Neural cell (in vitro differentiated cells): ENCODE results near the gene FNBP1. TPM values are rescaled to one million over a fixed set of nuclear protein-coding genes. Genes with fewer than 3 reads are reported as not detected.

Experiments
- H2AFZ ChIP-seq: fragments of 200-600, 300-800 bp; sonication (generic), shearing (Covaris generic); 2 replicates; pipeline ENCODE4 v1.6.0; 2014; ENCODE audit warnings: low read depth, mild to moderate bottlenecking, antibody characterized with exemption, low read length, moderate library complexity
- H3F3A ChIP-seq: fragments of 200-600 bp; shearing (Covaris generic); 2 replicates; pipeline ENCODE4 v1.6.1; 2016; ENCODE audit warnings: mild to moderate bottlenecking, moderate library complexity, mixed read lengths, antibody characterized with exemption, low read length; ENCODE audit not compliant: insufficient read depth, poor library complexity, severe bottlenecking
- H3K27ac ChIP-seq: fragments of 200-600, 300-800 bp; sonication (generic), shearing (Covaris generic); 2 replicates; pipeline ENCODE4 v1.5.1; 2014; ENCODE audit warnings: mild to moderate bottlenecking, low read length, moderate library complexity
- H3K27me3 ChIP-seq: fragments of 300-800, 200-600 bp; sonication (generic), shearing (Covaris generic); 2 replicates; pipeline ENCODE4 v1.6.0; 2014; ENCODE audit warnings: mild to moderate bottlenecking, low read depth, low read length, moderate library complexity; ENCODE audit not compliant: insufficient read depth
- H3K36me3 ChIP-seq: fragments of 300-800, 200-600 bp; sonication (generic), shearing (Covaris generic); 2 replicates; pipeline ENCODE4 v1.5.1; 2014; ENCODE audit warnings: mild to moderate bottlenecking, antibody characterized with exemption, low read length, moderate library complexity; ENCODE audit not compliant: insufficient read depth
- H3K4me2 ChIP-seq: fragments of 300-800, 200-600 bp; sonication (generic), shearing (Covaris generic); 2 replicates; pipeline ENCODE4 v1.6.0; 2014; ENCODE audit warnings: mild to moderate bottlenecking, low read length
- H3K4me3 ChIP-seq: fragments of 300-800, 200-600 bp; sonication (generic), shearing (Covaris generic); 2 replicates; pipeline ENCODE4 v1.5.1; 2014; ENCODE audit warnings: mild to moderate bottlenecking, low read length, moderate library complexity
- H3K79me2 ChIP-seq: fragments of 200-600 bp; shearing (Covaris generic); replicated peaks from 2 replicates; pipeline ENCODE4 v1.6.0; 2014; ENCODE audit warnings: mild to moderate bottlenecking, low read length, moderate library complexity; ENCODE audit not compliant: insufficient read depth
- H3K9ac ChIP-seq: fragments of 300-800, 200-600 bp; sonication (generic), shearing (Covaris generic); 2 replicates; pipeline ENCODE4 v1.6.1; 2016; ENCODE audit warnings: mild to moderate bottlenecking, low read length, mixed read lengths
- H3K9me2 ChIP-seq: fragments of 200-600 bp; shearing (Covaris generic); 2 replicates; pipeline ENCODE4 v1.6.1; 2016; ENCODE audit warnings: mild to moderate bottlenecking, low read length, mixed read lengths; ENCODE audit not compliant: insufficient read depth
- H3K9me3 ChIP-seq: fragments of 200-600, 300-800 bp; sonication (generic), shearing (Covaris generic); 2 replicates; pipeline ENCODE4 v1.6.1; 2016; ENCODE audit warnings: mild to moderate bottlenecking, mixed run types, low read length, moderate library complexity, mixed read lengths
- H4K20me1 ChIP-seq: fragments of 200-600 bp; shearing (Covaris generic); 2 replicates; pipeline ENCODE4 v1.6.1; 2016; ENCODE audit warnings: mild to moderate bottlenecking, mixed run types; ENCODE audit not compliant: insufficient read depth
- CTCF ChIP-seq: fragments of 450-650 bp; IDR thresholded peaks from 2 replicates; pipeline ENCODE4 v1.5.1; 2014; ENCODE audit warnings: antibody characterized with exemption, mild to moderate bottlenecking, moderate library complexity; ENCODE audit not compliant: poor library complexity, severe bottlenecking
- EP300 ChIP-seq: fragments of 450-650 bp; conservative IDR thresholded peaks from 2 replicates; pipeline ENCODE4 v1.6.1; 2014; ENCODE audit warnings: antibody characterized with exemption, mild to moderate bottlenecking, moderate library complexity; ENCODE audit not compliant: poor library complexity, severe bottlenecking
- EZH2 ChIP-seq: fragments of 200-600, 300-800 bp; shearing (Covaris generic), sonication (generic); IDR thresholded peaks from 2 replicates; pipeline ENCODE4 v1.6.1; 2014; ENCODE audit warnings: antibody characterized with exemption, low read length, borderline replicate concordance, mild to moderate bottlenecking; ENCODE audit not compliant: insufficient read depth, poor library complexity, severe bottlenecking
- MXI1 ChIP-seq: fragments of 450-650 bp; conservative IDR thresholded peaks from 2 replicates; pipeline ENCODE4 v1.6.1; 2014; ENCODE audit warnings: antibody characterized with exemption, mild to moderate bottlenecking; ENCODE audit not compliant: poor library complexity, severe bottlenecking
- POLR2AphosphoS5 ChIP-seq: IDR thresholded peaks from 2 replicates; pipeline ENCODE4 v1.6.1; 2012
- RAD21 ChIP-seq: fragments of 450-650 bp; conservative IDR thresholded peaks from 2 replicates; pipeline ENCODE4 v1.6.1; 2014; ENCODE audit warnings: antibody characterized with exemption, mild to moderate bottlenecking, moderate library complexity
- REST ChIP-seq: IDR thresholded peaks from 2 replicates; pipeline ENCODE4 v1.6.1; 2012; ENCODE audit warnings: borderline replicate concordance
- SMC3 ChIP-seq: fragments of 450-650 bp; conservative IDR thresholded peaks from 2 replicates; pipeline ENCODE4 v1.6.1; 2014; ENCODE audit warnings: antibody characterized with exemption, mild to moderate bottlenecking, moderate library complexity; ENCODE audit not compliant: poor library complexity
- TAF1 ChIP-seq: IDR thresholded peaks from 2 replicates; pipeline ENCODE4 v1.6.1; 2012; ENCODE audit warnings: low read depth
- polyA plus RNA-seq: library from polyadenylated mRNA; depleted of rRNA; stranded (reverse); fragments of >200 nt; gene quantifications from 2 replicates; pipeline ENCODE4 v1.2.3, GENCODE V29; 2014

Gene FNBP1
- polyA plus RNA-seq, 1 donor from 2014 or later: 16.6 TPM

DNA sequence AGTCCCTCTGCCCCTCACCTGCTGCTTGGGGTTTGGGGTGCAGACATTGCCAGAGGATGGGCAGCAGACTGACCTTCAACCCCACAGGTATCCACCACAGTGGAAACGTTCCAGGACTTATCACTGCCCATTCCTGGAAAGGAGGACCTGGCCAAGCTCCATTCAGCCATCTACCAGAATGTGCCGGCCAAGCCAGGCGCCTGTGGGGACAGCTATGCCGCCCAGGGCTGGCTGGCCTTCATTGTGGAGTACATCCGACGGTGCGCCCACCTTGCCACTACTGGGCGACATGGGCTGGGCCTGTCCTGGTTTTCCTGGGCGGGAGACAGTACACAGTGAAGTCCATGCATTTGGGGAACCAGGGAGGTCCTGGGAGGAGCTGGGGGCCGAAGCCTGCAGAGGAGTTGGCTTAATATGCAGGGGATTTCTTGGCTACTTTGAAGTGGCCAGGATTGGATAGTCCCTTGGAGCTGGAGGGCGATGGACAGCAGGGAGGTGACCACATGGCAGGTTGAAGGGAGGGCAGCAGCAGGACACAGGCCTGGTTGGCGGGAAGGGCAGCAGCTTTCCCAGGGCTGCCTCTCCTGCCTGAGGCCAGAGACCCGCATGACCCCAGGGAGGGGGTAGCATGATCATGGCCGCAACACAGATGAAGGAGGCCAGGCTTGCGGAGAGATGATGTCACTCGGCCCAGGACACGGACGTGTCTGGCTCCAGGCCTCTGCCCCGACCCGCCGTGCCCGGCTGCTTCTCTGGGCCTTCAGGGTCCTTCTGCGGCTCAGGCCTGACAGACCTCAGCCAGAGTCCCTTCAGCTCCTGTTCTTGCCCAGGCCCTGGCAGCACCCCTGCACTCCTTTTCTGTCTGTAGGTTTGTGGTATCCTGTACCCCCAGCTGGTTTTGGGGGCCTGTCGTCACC, 173.1 kb downstream of the FNBP1 start:
- H3F3A ChIP-seq: no peaks in the 10 kb centered on the region
- H3K27me3 ChIP-seq: no peaks in the 10 kb centered on the region
- no peaks in the 10 kb centered on the region for H4K20me1 ChIP-seq
- TF ChIP-seq REST (no peak), TAF1 (no peak), POLR2AphosphoS5 (no peak), SMC3 (no peak), CTCF (no peak), EP300 (no peak), RAD21 (no peak), EZH2 (no peak), MXI1 (no peak)
- H3K9me3 ChIP-seq: no peaks in the 10 kb centered on the region
- H3K79me2 ChIP-seq: no peaks in the 10 kb centered on the region
- H3K36me3 ChIP-seq: no peaks in the 10 kb centered on the region
- no peak overlapping the region for H3K4me3 ChIP-seq
- H2AFZ ChIP-seq: no peak overlapping the region
- no peaks in the 10 kb centered on the region for H3K9me2 ChIP-seq
- no peak overlapping the region for H3K4me2 ChIP-seq
- H3K27ac ChIP-seq: no peak overlapping the region
- H3K9ac ChIP-seq: no peak overlapping the region

- Histone ChIP-seq H2AFZ (no peak overlapping the region), H3K4me3 (no peak overlapping the region), H3K27me3 (no peaks in the 10 kb centered on the region), H3F3A (no peaks in the 10 kb centered on the region), H3K9ac (no peak overlapping the region), H3K79me2 (no peaks in the 10 kb centered on the region), H4K20me1 (no peaks in the 10 kb centered on the region), H3K4me2 (no peak overlapping the region), H3K27ac (no peak overlapping the region), H3K9me2 (no peaks in the 10 kb centered on the region), H3K36me3 (no peaks in the 10 kb centered on the region), H3K9me3 (no peaks in the 10 kb centered on the region)
- TF ChIP-seq SMC3: no peak
- no peak for TF ChIP-seq RAD21
- TF ChIP-seq REST: no peak
- no peak for TF ChIP-seq MXI1
- TF ChIP-seq EP300: no peak
- TF ChIP-seq EZH2: no peak
- no peak for TF ChIP-seq CTCF
- no peak for TF ChIP-seq TAF1
- no peak for TF ChIP-seq POLR2AphosphoS5
These were observed 174.0 kb downstream of the FNBP1 start for GRCh38 chr9:129868872-129869486.
